ENCODE measurements around the gene DENND6B.

DENND6B gene

GRCh38 chr22:50304528-50305392 lies 22.1 kb downstream of the DENND6B start:
- DNase-seq (ENCODE audit: low spot score) = no peak

- DNase-seq (ENCODE audit: low spot score) = no peak
Observed at GRCh38 chr22:50303848-50304527, 22.8 kb downstream of the DENND6B start.

- no peak for DNase-seq (ENCODE audit: low spot score)
Observed at GRCh38 chr22:50303515-50303847, 23.3 kb downstream of the DENND6B start.

- DNase-seq (ENCODE audit: low spot score) = no peak
Observed at GRCh38 chr22:50302564-50302963, 24.2 kb downstream of the DENND6B start.

DNA sequence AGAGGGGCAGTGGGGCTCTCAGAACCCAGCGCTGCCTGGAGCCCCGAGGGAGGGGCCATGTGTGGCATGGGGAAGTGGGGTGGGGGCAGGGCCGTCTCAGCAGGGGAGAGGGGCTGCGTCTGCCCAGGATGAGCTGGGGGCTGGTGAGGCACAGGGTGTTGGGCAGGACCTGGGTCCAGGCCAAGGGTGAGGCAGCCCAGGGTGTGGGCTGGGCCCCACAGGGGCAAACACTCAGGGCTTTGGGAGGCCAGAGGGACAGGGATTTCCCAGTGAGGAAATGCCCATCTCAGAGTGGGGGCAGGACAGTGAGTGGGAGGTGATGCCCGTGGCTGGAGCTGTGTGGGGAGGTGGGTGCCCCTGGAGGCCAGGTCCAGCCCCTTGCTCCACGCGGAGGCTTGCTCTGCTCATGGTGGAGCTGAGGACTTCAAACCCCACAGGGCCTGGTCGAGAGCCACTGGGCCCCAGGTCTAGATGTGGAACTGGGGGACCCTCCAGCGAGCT lies 24.7 kb downstream of the DENND6B start:
- no peak for DNase-seq (ENCODE audit: low spot score)

DNA sequence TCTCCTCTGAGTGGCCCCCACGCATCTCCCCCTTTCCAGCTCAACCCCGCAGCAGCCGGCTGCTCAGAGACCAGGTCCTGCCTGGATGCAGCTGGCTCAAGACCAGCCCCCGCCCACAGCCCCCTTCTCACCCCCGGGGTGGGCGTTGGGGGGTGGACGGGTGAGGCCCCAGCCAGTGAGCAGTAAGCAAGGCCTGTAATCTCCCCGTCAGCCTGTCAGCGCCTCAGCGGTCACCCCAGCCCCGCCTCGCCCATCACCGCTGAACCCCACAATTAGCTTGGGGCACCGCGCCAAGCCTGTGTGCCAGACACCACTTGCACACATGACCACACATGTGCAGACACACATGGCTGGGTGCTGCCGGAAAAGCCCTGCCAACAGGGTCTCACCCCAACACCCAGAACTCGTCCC lies 25.2 kb downstream of the DENND6B start:
- DNase-seq (ENCODE audit: low spot score) = no peak

GRCh38 chr22:50300620-50301257 lies 26.1 kb downstream of the DENND6B start:
- no peak for DNase-seq (ENCODE audit: low spot score)

- no peak for DNase-seq (ENCODE audit: low spot score)
Observed at GRCh38 chr22:50299785-50300619, 26.8 kb downstream of the DENND6B start.

DNA sequence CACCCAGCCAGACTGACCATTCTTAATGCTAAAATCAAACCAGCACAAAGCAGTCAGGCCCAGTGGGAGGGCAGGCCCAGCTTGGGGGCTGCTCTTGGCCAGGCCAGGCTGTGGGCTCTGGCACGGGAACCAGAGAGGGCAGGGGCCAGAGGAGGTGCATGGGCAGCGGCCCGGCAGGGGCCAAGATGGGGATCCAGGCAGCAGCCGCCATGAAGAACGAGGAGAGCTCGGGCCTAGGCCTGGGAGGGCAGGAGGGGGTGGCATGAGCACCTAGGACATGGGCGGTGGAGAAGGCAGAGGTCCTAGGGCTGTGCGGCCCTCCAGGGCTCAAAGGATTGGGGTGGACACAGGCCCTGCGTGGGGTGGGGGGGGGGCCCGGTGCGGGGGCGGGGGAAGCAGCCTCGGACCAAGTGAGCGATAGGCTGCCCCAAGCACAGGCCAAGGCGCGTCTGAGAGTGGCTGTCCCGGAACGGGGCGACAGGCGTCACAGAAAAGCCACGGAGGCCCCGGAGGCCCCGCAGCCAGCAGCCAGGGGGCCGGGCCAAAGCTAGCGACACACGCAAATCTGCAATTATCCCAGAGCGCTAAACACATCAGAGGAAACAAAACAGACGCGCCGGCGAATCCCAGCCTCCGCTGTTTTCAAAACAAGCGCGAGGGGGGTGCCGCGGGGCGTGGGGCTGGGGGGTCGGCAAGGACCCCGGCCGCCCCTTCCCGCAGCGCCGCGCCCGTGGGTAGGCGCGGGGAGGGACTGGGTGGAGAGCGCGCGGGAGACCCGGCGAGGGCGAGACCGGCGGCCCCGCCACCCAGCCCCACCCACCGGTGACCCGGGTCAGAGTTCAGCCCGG lies 27.7 kb downstream of the DENND6B start:
- DNase-seq (ENCODE audit: low spot score) = no peak

- no peak for DNase-seq (ENCODE audit: low spot score)
Observed at GRCh38 chr22:50298266-50298637, 28.6 kb downstream of the DENND6B start.

GRCh38 chr22:50297510-50298265 lies 29.1 kb downstream of the DENND6B start:
- DNase-seq (ENCODE audit: low spot score) = no peak

- no peak for DNase-seq (ENCODE audit: low spot score)
Observed at GRCh38 chr22:50296658-50297490, 29.9 kb downstream of the DENND6B start.

DNA sequence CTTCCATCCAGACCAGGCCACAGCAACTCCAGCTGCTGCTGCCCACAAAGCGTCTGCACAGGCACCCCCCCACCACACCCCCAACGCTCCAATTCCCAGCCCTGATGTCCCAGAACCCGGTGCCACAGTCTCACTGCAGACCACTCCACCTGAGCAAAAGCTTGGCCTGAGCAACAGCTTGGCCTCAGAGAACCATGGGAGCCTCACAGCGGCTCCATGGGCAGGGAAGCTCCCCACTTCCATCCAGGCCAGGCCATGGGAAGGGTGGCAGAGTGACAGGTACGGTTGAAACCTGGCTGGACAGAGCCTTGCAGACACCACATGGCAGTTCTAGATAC lies 32.5 kb downstream of the DENND6B start:
- no peak for DNase-seq (ENCODE audit: low spot score)

- no peak for DNase-seq (ENCODE audit: low spot score)
Observed at GRCh38 chr22:50293441-50294318, 33.1 kb downstream of the DENND6B start.

DNA sequence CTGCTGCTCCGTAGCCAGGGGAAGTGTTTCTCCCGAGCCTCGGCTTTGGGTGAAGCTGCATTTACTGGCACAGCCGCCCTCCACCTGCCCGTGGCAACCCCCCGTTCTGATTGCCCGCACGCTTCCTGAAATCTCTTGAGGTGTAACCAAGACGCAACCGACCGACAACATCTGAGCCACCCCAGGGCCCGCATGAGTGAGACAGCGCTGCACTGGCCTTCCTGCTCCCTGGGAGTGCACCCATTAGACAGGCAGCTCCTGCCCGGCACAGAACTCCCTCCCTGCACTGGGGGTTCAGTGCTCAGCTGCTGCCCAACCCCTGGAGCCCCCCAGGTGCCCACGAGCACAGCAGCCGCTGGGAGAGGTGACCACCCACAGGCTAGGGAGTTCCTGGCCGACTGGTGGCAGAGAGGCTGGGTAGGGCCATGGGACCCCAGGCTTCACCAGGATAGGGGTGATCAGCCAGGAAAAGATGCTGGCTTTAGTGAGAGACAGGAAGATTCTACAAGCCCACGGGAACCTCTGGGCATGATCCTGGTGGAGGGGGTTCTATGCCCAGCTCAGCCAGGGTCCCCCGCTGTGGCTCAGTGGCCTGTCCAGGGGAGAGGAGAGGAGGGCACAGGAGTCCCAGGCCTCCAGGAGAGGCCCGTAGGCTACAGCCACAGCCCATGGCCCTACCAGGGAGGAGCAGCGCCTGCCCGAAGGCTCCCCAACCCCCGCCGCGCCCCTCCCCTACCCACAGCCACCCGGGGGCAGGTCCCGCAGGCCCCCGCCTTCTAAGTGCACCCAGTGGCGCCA lies 34.0 kb downstream of the DENND6B start:
- DNase-seq (ENCODE audit: low spot score) = no peak

GRCh38 chr22:50289942-50290630 lies 36.7 kb downstream of the DENND6B start:
- no peak for DNase-seq (ENCODE audit: low spot score)
